ENCODE results near the gene CDC73.
"Not testable (repeated sequence)": the region's sequence is repeated elsewhere in the genome, so short reads cannot be mapped to it uniquely, and the experiment has no call there.

DNA sequence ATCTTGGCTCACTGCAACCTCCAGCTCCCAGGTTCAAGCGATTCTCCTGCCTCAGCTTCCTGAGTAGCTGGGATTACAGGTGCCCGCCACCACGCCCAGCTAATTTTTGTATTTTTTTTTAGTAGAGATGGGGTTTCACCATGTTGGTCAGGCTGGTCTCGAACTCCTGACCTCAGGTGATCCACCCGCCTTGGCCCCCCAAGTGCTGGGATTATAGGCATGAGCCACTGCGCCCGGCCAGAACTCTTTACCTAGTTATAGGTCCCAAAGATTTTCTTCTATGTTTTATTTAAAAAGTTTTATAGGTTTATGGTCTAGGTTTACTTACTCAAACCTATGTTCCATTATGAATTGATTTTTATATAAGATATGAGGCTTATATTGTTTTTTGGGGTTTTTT is 145.0 kb downstream of the CDC73 start:
- TF ChIP-seq, protein P1, sequence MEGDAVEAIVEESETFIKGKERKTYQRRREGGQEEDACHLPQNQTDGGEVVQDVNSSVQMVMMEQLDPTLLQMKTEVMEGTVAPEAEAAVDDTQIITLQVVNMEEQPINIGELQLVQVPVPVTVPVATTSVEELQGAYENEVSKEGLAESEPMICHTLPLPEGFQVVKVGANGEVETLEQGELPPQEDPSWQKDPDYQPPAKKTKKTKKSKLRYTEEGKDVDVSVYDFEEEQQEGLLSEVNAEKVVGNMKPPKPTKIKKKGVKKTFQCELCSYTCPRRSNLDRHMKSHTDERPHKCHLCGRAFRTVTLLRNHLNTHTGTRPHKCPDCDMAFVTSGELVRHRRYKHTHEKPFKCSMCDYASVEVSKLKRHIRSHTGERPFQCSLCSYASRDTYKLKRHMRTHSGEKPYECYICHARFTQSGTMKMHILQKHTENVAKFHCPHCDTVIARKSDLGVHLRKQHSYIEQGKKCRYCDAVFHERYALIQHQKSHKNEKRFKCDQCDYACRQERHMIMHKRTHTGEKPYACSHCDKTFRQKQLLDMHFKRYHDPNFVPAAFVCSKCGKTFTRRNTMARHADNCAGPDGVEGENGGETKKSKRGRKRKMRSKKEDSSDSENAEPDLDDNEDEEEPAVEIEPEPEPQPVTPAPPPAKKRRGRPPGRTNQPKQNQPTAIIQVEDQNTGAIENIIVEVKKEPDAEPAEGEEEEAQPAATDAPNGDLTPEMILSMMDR (CRISPR knock-in tag; IDR thresholded peaks at IDR 0.05), result not testable (repeated sequence)
- TF ChIP-seq RCOR2 (CRISPR knock-in tag; IDR thresholded peaks at IDR 0.05); POLR2A (IDR thresholded peaks at IDR 0.05; ENCODE audit: insufficient read depth in 1 of 2, low read depth in 2 of 2, low read length in 2 of 2); MYC (CRISPR knock-in tag; IDR thresholded peaks at IDR 0.05; ENCODE audit: borderline replicate concordance); EED (CRISPR knock-in tag; IDR thresholded peaks at IDR 0.05); CHD2 (IDR thresholded peaks at IDR 0.05; ENCODE audit: low read depth, low read length); PHF21A (CRISPR knock-in tag; IDR thresholded peaks at IDR 0.05); MAFK (conservative IDR thresholded peaks at IDR 0.05 in 1 of 2, IDR thresholded peaks at IDR 0.05 in 1 of 2; ENCODE audit: low read length in 2 of 2); EZH2 (conservative IDR thresholded peaks at IDR 0.05; ENCODE audit: low read depth, low read length); FOXA3 (CRISPR knock-in tag; IDR thresholded peaks at IDR 0.05): not testable (repeated sequence)
- TF ChIP-seq, protein P2, sequence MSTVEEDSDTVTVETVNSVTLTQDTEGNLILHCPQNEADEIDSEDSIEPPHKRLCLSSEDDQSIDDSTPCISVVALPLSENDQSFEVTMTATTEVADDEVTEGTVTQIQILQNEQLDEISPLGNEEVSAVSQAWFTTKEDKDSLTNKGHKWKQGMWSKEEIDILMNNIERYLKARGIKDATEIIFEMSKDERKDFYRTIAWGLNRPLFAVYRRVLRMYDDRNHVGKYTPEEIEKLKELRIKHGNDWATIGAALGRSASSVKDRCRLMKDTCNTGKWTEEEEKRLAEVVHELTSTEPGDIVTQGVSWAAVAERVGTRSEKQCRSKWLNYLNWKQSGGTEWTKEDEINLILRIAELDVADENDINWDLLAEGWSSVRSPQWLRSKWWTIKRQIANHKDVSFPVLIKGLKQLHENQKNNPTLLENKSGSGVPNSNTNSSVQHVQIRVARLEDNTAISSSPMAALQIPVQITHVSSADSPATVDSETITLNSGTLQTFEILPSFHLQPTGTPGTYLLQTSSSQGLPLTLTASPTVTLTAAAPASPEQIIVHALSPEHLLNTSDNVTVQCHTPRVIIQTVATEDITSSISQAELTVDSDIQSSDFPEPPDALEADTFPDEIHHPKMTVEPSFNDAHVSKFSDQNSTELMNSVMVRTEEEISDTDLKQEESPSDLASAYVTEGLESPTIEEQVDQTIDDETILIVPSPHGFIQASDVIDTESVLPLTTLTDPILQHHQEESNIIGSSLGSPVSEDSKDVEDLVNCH (CRISPR knock-in tag; IDR thresholded peaks at IDR 0.05), result not testable (repeated sequence)
- TF ChIP-seq, protein P3, sequence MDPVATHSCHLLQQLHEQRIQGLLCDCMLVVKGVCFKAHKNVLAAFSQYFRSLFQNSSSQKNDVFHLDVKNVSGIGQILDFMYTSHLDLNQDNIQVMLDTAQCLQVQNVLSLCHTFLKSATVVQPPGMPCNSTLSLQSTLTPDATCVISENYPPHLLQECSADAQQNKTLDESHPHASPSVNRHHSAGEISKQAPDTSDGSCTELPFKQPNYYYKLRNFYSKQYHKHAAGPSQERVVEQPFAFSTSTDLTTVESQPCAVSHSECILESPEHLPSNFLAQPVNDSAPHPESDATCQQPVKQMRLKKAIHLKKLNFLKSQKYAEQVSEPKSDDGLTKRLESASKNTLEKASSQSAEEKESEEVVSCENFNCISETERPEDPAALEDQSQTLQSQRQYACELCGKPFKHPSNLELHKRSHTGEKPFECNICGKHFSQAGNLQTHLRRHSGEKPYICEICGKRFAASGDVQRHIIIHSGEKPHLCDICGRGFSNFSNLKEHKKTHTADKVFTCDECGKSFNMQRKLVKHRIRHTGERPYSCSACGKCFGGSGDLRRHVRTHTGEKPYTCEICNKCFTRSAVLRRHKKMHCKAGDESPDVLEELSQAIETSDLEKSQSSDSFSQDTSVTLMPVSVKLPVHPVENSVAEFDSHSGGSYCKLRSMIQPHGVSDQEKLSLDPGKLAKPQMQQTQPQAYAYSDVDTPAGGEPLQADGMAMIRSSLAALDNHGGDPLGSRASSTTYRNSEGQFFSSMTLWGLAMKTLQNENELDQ (CRISPR knock-in tag; IDR thresholded peaks at IDR 0.05; ENCODE audit: borderline replicate concordance), result not testable (repeated sequence)
- TF ChIP-seq, protein P4, sequence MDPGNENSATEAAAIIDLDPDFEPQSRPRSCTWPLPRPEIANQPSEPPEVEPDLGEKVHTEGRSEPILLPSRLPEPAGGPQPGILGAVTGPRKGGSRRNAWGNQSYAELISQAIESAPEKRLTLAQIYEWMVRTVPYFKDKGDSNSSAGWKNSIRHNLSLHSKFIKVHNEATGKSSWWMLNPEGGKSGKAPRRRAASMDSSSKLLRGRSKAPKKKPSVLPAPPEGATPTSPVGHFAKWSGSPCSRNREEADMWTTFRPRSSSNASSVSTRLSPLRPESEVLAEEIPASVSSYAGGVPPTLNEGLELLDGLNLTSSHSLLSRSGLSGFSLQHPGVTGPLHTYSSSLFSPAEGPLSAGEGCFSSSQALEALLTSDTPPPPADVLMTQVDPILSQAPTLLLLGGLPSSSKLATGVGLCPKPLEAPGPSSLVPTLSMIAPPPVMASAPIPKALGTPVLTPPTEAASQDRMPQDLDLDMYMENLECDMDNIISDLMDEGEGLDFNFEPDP (CRISPR knock-in tag; conservative IDR thresholded peaks at IDR 0.05), result not testable (repeated sequence)

Measured in HepG2 (cell line).